ENCODE results near the gene S1PR4. TPM values are rescaled to one million over a fixed set of nuclear protein-coding genes. Genes with fewer than 3 reads are reported as not detected.

The S1PR4 gene
- total and polyA plus RNA-seq, 12 donors: 0.24 to 3.3 (median 0.67) TPM

GRCh38 chr19:3159565-3159964, 19.0 kb upstream of the S1PR4 start:
- H3K4me3 ChIP-seq: no peak overlapping the region
- peaks cover 0 to 42% (median 15%) of the 10 kb centered on the region in 9 donors for H3K4me1 ChIP-seq
- H3K27me3 ChIP-seq: no peaks in the 10 kb centered on the region
- 74 to 75% methylated on average over 8 of the region's 8 CpGs for WGBS, 2 donors
- H3K9me3 ChIP-seq: peaks cover 0 to 8% (median 0%) of the 10 kb centered on the region in 11 donors
- no peak for TF ChIP-seq CTCF (IDR thresholded peaks at IDR 0.05)
- H3K36me3 ChIP-seq: peaks cover 0 to 65% (median 0%) of the 10 kb centered on the region in 9 donors
- intact Hi-C loops (cut with DNase I): no loop called here
- H3K27ac ChIP-seq: no peak overlapping the region
- no peak for ATAC-seq
- no peak for DNase-seq

- WGBS, 2 donors: 68 to 75% methylated on average over 3 of the region's 3 CpGs
- Histone ChIP-seq H3K27ac (peak overlapping the region in 1 of 10 donors; percentile 2), H3K36me3 (peaks cover 0 to 65% (median 0%) of the 10 kb centered on the region in 9 donors), H3K4me1 (peaks cover 0 to 40% (median 10%) of the 10 kb centered on the region in 9 donors), H3K4me3 (no peak overlapping the region), H3K9me3 (peaks cover 0 to 8% (median 0%) of the 10 kb centered on the region in 11 donors), H3K27me3 (no peaks in the 10 kb centered on the region)
- no peak for TF ChIP-seq CTCF (IDR thresholded peaks at IDR 0.05)
- intact Hi-C loops (cut with DNase I): loop anchor here (5.0 to 10.0 kb wide), 8 partner anchors 33 to 275 kb away; no protein-coding TSS in a partner anchor
- ATAC-seq (no peak), DNase-seq (no peak)
Observed at GRCh38 chr19:3160219-3160618, 18.4 kb upstream of the S1PR4 start.

- Histone ChIP-seq H3K9me3 (peaks cover 0 to 8% (median 0%) of the 10 kb centered on the region in 11 donors), H3K4me3 (no peak overlapping the region), H3K36me3 (peaks cover 0 to 61% (median 0%) of the 10 kb centered on the region in 9 donors), H3K27me3 (no peaks in the 10 kb centered on the region), H3K27ac (peak overlapping the region in 1 of 10 donors; percentile 2), H3K4me1 (peaks cover 0 to 43% (median 7%) of the 10 kb centered on the region in 9 donors)
- ATAC-seq (peak in 1 of 8 donors; percentile 24), DNase-seq (no peak)
- intact Hi-C loops (cut with DNase I): loop anchor here (5.0 to 10.0 kb wide), 8 partner anchors 34 to 277 kb away; no protein-coding TSS in a partner anchor
- no peak for TF ChIP-seq CTCF (IDR thresholded peaks at IDR 0.05)
- WGBS, 2 donors: 83 to 89% methylated on average over 4 of the region's 4 CpGs
Observed at GRCh38 chr19:3161453-3161852, 17.1 kb upstream of the S1PR4 start.

- Histone ChIP-seq H3K27ac (peak overlapping the region in 1 of 10 donors; percentile 52), H3K4me1 (peaks cover 0 to 46% (median 7%) of the 10 kb centered on the region in 9 donors), H3K27me3 (no peaks in the 10 kb centered on the region), H3K9me3 (peaks cover 0 to 8% (median 0%) of the 10 kb centered on the region in 11 donors), H3K36me3 (peaks cover 0 to 53% (median 0%) of the 10 kb centered on the region in 9 donors), H3K4me3 (no peak overlapping the region)
- DNase-seq: no peak
- ATAC-seq: peak in 3 of 8 donors; percentile 21 to 31 (median 28)
- WGBS, 2 donors: 64 to 65% methylated on average over 38 of the region's 38 CpGs
- intact Hi-C loops (cut with DNase I): loop anchor here (1.0 to 10.0 kb wide), 13 partner anchors 32 to 278 kb away; no protein-coding TSS in a partner anchor
- no peak for TF ChIP-seq CTCF (IDR thresholded peaks at IDR 0.05)
Observed at GRCh38 chr19:3162418-3163229, 15.9 kb upstream of the S1PR4 start.

Data from heart right ventricle (tissue), 16 donors.